B cell (primary cell): ENCODE data around the gene RESF1. TPM values are rescaled to one million over a fixed set of nuclear protein-coding genes. Genes with fewer than 3 reads are reported as not detected.

ENCODE experiments used
- ATAC-seq: fragments of 200-7000 bp; cut with Tn5 transposase; one replicate; pipeline ENCODE4 v1.10.0; 2021; ENCODE audit warnings: low read depth, mild to moderate bottlenecking, moderate number of reproducible peaks, moderate library complexity
- CTCF ChIA-PET: fragments of 350-600 bp; sonication (Branson Sonifier 250); formaldehyde crosslinking; loops from one replicate; lab custom pipeline; 2021; ENCODE audit warnings: antibody characterized with exemption, inconsistent platforms; lab: Charles Lee
- POLR2A ChIA-PET: fragments of 350-600 bp; sonication (Branson Sonifier 250); formaldehyde crosslinking; loops from one replicate; lab custom pipeline; 2021; ENCODE audit warnings: antibody characterized with exemption; lab: Charles Lee
- DNase-seq: peaks from one replicate; pipeline ENCODE4 v3.0.0; 2013
- H2AFZ ChIP-seq: 2 replicates; pipeline ENCODE4 v1.6.1; 2012; ENCODE audit warnings: mild to moderate bottlenecking, low read depth, low read length; ENCODE audit not compliant: insufficient read depth, poor library complexity, severe bottlenecking
- H3K27ac ChIP-seq, 2 donors: 1 replicate in 1 of 2; 2 replicates in 1 of 2; pipeline ENCODE4 v1.5.1; 2012 to 2013; ENCODE audit warnings: low read length in 2 of 2, mild to moderate bottlenecking in 2 of 2, moderate library complexity in 1 of 2
- H3K27me3 ChIP-seq, 4 experiments: fragments of 200-600 bp in 1 of 4; sonication (generic) in 1 of 4; replicated peaks in 1 of 4; 1 replicate in 2 of 4; 2 replicates in 2 of 4; pipeline versions ENCODE4 v1.6.1 to v1.7.0; 2013 to 2016; ENCODE audit warnings: low read length in 3 of 4, mild to moderate bottlenecking in 2 of 4, mixed read lengths in 1 of 4, moderate library complexity in 1 of 4; ENCODE audit not compliant: insufficient read depth in 4 of 4, control insufficient read depth in 3 of 4; ENCODE audit errors: control extremely low read depth in 1 of 4
- H3K36me3 ChIP-seq, 2 experiments: replicated peaks in 1 of 2; 1 replicate in 1 of 2; 2 replicates in 1 of 2; pipeline versions ENCODE4 v1.6.1 to v1.7.1; 2013; ENCODE audit warnings: low read length in 1 of 2; ENCODE audit not compliant: insufficient read depth in 2 of 2, control insufficient read depth in 1 of 2; ENCODE audit errors: control extremely low read depth in 1 of 2, extremely low read depth in 1 of 2
- H3K4me1 ChIP-seq, 2 donors: fragments of 200-600 bp in 1 of 2; sonication (generic) in 1 of 2; 1 replicate in 1 of 2; 2 replicates in 1 of 2; pipeline versions ENCODE4 v1.5.1 to v1.6.1; 2013 to 2017; ENCODE audit warnings: low read length in 2 of 2; ENCODE audit not compliant: control insufficient read depth in 2 of 2, insufficient read depth in 2 of 2
- H3K4me2 ChIP-seq: replicated peaks from 2 replicates; pipeline ENCODE3; 2012; ENCODE audit warnings: mild to moderate bottlenecking, low read depth, low read length; ENCODE audit not compliant: poor library complexity, severe bottlenecking
- H3K4me3 ChIP-seq, 5 experiments: fragments of 200-600 bp in 1 of 5; sonication (generic) in 1 of 5; 1 replicate in 3 of 5; 2 replicates in 2 of 5; pipeline versions ENCODE4 v1.5.1 to v1.7.0; 2011 to 2016; ENCODE audit warnings: low read length in 4 of 5, mild to moderate bottlenecking in 4 of 5, low read depth in 2 of 5, control low read depth in 1 of 5, moderate library complexity in 1 of 5; ENCODE audit not compliant: insufficient read depth in 1 of 5; ENCODE audit errors: control extremely low read depth in 1 of 5, extremely low read depth in 1 of 5
- H3K79me2 ChIP-seq: fragments of 200-600 bp; sonication (generic); one replicate; pipeline ENCODE4 v1.6.0; 2016; ENCODE audit warnings: low read length; ENCODE audit not compliant: control insufficient read depth, insufficient read depth
- H3K9ac ChIP-seq: fragments of 200-600 bp; sonication (generic); 2 replicates; pipeline ENCODE4 v1.6.1; 2017; ENCODE audit warnings: mild to moderate bottlenecking, low read length, moderate library complexity
- H3K9me3 ChIP-seq, 3 donors: one replicate each; pipeline versions ENCODE4 v1.6.1 to v1.7.1; 2013; ENCODE audit warnings: low read length in 2 of 3; ENCODE audit not compliant: control insufficient read depth in 2 of 3, insufficient read depth in 1 of 3; ENCODE audit errors: control extremely low read depth in 1 of 3
- H4K20me1 ChIP-seq: 2 replicates; pipeline ENCODE4 v1.6.0; 2012; ENCODE audit warnings: mild to moderate bottlenecking, low read length; ENCODE audit not compliant: insufficient read depth, control insufficient read depth, poor library complexity, severe bottlenecking
- H3K27ac Mint-ChIP-seq: one replicate; pipeline ENCODE4 v1.8.0; 2021; ENCODE audit warnings: mixed read lengths
- H3K27me3 Mint-ChIP-seq: one replicate; pipeline ENCODE4 v1.8.0; 2021; ENCODE audit warnings: mixed read lengths
- H3K4me1 Mint-ChIP-seq: one replicate; pipeline ENCODE4 v1.8.0; 2021; ENCODE audit warnings: mixed read lengths
- H3K4me3 Mint-ChIP-seq: one replicate; pipeline ENCODE4 v1.8.0; 2021; ENCODE audit warnings: mixed read lengths
- H3K9me3 Mint-ChIP-seq: one replicate; pipeline ENCODE4 v1.8.0; 2022; ENCODE audit warnings: mixed read lengths; ENCODE audit not compliant: insufficient read depth
- EZH2 ChIP-seq: IDR thresholded peaks from 2 replicates; pipeline ENCODE4 v1.6.1; 2012; ENCODE audit warnings: borderline replicate concordance, low read depth, mild to moderate bottlenecking, moderate library complexity, low read length; ENCODE audit not compliant: insufficient read depth, poor library complexity, severe bottlenecking
- WGBS: methylation state at CpG from one replicate; pipeline ENCODE4 v1.1.5; 2013; ENCODE audit warnings: missing lambda C conversion rate; ENCODE audit not compliant: insufficient coverage; 5-methylcytosine and 5-hydroxymethylcytosine counted together
- intact Hi-C: fragments of 100-400 bp; cut with micrococcal nuclease; formaldehyde crosslinking; loops from one replicate; pipeline ENCODE4 v1.10.0; 2022
- polyA plus RNA-seq: library from polyadenylated mRNA; depleted of rRNA; stranded (reverse); fragments of >200 nt; gene quantifications from 2 replicates; pipeline ENCODE4 v1.2.3, GENCODE V29; 2012
- total RNA-seq, 2 donors: library from RNA; stranded (reverse); fragments of 120-200 nt in 1 of 2; gene quantifications; 1 replicate in 1 of 2; 2 replicates in 1 of 2; pipeline versions ENCODE4 v1.2.3 to v1.2.4, GENCODE V29; 2013 to 2022
- TF ChIP-seq, protein P1 (sequence below): fragments of 200-600 bp; IDR thresholded peaks from one replicate; pipeline ENCODE4 v1.8.0; 2022; ENCODE audit warnings: antibody characterized with exemption, mild to moderate bottlenecking

The RESF1 gene
- total and polyA plus RNA-seq, 2 donors (not counting 1 experiment from before 2014, with no cell fraction given) = 47.3 to 352 TPM

- Mint-ChIP-seq H3K4me1 (peaks cover 29% of the 10 kb centered on the region), H3K27ac (no peak overlapping the region), H3K9me3 (no peaks in the 10 kb centered on the region), H3K27me3 (no peaks in the 10 kb centered on the region), H3K4me3 (no peak overlapping the region)
- DNase-seq (no peak), ATAC-seq (no peak)
- H4K20me1 ChIP-seq = no peaks in the 10 kb centered on the region
- H3K4me2 ChIP-seq = no peak overlapping the region
- WGBS = 100% methylated on average over 4 of the region's 7 CpGs
- H3K4me3 ChIP-seq = no peak overlapping the region
- TF ChIP-seq EZH2 = no peak
- TF ChIP-seq, protein P1, sequence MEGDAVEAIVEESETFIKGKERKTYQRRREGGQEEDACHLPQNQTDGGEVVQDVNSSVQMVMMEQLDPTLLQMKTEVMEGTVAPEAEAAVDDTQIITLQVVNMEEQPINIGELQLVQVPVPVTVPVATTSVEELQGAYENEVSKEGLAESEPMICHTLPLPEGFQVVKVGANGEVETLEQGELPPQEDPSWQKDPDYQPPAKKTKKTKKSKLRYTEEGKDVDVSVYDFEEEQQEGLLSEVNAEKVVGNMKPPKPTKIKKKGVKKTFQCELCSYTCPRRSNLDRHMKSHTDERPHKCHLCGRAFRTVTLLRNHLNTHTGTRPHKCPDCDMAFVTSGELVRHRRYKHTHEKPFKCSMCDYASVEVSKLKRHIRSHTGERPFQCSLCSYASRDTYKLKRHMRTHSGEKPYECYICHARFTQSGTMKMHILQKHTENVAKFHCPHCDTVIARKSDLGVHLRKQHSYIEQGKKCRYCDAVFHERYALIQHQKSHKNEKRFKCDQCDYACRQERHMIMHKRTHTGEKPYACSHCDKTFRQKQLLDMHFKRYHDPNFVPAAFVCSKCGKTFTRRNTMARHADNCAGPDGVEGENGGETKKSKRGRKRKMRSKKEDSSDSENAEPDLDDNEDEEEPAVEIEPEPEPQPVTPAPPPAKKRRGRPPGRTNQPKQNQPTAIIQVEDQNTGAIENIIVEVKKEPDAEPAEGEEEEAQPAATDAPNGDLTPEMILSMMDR = no peak
- peaks cover 11 to 15% of the 10 kb centered on the region in 2 donors for H3K4me1 ChIP-seq
- H2AFZ ChIP-seq = no peak overlapping the region
- no peaks in the 10 kb centered on the region for H3K79me2 ChIP-seq
- CTCF ChIA-PET = interaction anchor here (1.6 kb wide), 1 partner anchor 249 kb away, joined by 4 read pairs; no protein-coding TSS in a partner anchor
- H3K36me3 ChIP-seq = peaks cover 0 to 2% of the 10 kb centered on the region in 2 experiments
- peaks cover 1 to 26% (median 4%) of the 10 kb centered on the region in 3 donors for H3K9me3 ChIP-seq
- POLR2A ChIA-PET = interaction anchor here (0.5 to 1.4 kb wide), 3 partner anchors 9 to 98 kb away, joined by 3 to 8 read pairs (median 3); no protein-coding TSS in a partner anchor
- no peak overlapping the region for H3K9ac ChIP-seq
- intact Hi-C loops = no loop called here
- H3K27me3 ChIP-seq = no peaks in the 10 kb centered on the region
- H3K27ac ChIP-seq = no peak overlapping the region
These were observed 27.2 kb upstream of the RESF1 start for GRCh38 chr12:31931796-31932715.

DNA sequence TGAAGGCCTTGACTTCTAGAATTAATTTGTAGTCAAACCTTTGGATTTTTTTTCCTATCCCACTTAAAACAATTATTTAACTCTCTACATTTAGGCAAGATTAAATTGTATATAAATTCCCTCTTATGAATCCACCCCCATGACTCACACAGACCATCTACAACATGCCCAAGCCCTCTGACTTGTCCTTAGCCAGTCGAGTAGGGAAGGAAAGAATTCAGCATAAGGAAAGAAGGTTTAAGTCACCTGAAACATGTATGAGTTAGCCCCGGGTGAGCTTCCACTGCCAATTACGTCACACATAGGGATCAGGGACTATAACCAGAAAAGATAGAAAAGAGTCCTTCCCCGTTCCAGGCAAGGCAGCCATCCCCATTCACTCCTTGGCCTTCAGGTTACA, 14.9 kb upstream of the RESF1 start:
- ChIA-PET CTCF (interaction anchor here (0.6 kb wide), 1 partner anchor 21 kb away, joined by 3 read pairs; no protein-coding TSS in a partner anchor), POLR2A (no interaction called here)
- Mint-ChIP-seq H3K4me1 (peaks cover 10% of the 10 kb centered on the region), H3K27me3 (no peaks in the 10 kb centered on the region), H3K9me3 (peaks cover 10% of the 10 kb centered on the region), H3K27ac (no peak overlapping the region), H3K4me3 (no peak overlapping the region)
- Histone ChIP-seq H3K4me2 (no peak overlapping the region), H3K9me3 (peaks cover 6 to 61% (median 32%) of the 10 kb centered on the region in 3 donors), H3K27ac (no peak overlapping the region), H3K36me3 (peaks cover 1 to 2% of the 10 kb centered on the region in 2 experiments), H3K4me1 (no peaks in the 10 kb centered on the region), H3K9ac (no peak overlapping the region), H4K20me1 (no peaks in the 10 kb centered on the region), H3K27me3 (no peaks in the 10 kb centered on the region), H2AFZ (no peak overlapping the region), H3K4me3 (no peak overlapping the region), H3K79me2 (peaks cover 12% of the 10 kb centered on the region)
- 100% methylated on average over 3 of the region's 4 CpGs for WGBS
- TF ChIP-seq, protein P1 = no peak
- no peak for TF ChIP-seq EZH2
- DNase-seq = no peak
- intact Hi-C loops = no loop called here
- ATAC-seq = no peak
